Eye (tissue), 1 donor: ENCODE results near the gene GALNT17.
"Not testable (repeated sequence)": the region's sequence is repeated elsewhere in the genome, so short reads cannot be mapped to it uniquely, and the experiment has no call there.

Experiments
- DNase-seq: peaks from one replicate; pipeline ENCODE4 v3.0.0-alpha.2; 2015

Gene GALNT17

DNA sequence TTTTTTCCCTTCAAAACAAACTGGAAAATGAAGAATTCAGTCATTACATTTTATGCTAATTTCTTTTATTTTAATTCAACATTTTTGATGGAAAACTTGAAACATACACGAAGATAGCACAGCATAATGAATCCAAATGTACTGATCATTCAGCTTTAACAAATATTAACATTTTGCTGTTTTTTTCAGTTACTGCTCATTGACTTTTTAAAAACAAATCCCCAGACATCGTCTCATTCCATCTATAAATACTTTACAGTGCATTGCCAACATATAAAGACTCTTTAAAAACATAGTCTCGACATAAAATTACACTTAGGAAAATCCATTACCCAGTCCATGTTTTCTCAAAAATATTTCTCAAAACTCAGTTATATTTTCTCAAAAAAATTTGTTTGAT lies 452.3 kb downstream of the GALNT17 start:
- DNase-seq = no peak

- no peak for DNase-seq
Measured at GRCh38 chr7:71591876-71592275, 459.9 kb downstream of the GALNT17 start.

DNA sequence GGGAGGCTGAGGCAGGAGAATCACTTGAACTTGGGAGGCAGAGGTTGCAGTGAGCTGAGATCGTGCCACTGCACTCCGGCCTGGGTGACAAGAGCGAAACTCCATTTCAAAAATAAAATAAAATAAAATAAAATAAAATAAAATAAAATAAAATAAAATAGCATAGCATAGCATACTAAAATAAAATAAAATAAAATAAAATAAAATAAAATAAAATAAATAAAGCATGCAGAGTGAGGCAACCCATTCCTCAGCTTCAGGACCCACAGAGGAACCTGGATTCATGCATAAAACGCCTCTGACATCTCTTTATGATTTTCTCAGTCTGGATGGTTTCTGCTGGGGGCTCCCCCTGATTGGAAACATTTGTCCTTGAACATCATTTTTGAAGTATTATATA lies 460.4 kb downstream of the GALNT17 start:
- DNase-seq = not testable (repeated sequence)

GRCh38 chr7:71594736-71595135 lies 462.8 kb downstream of the GALNT17 start:
- no peak for DNase-seq

DNA sequence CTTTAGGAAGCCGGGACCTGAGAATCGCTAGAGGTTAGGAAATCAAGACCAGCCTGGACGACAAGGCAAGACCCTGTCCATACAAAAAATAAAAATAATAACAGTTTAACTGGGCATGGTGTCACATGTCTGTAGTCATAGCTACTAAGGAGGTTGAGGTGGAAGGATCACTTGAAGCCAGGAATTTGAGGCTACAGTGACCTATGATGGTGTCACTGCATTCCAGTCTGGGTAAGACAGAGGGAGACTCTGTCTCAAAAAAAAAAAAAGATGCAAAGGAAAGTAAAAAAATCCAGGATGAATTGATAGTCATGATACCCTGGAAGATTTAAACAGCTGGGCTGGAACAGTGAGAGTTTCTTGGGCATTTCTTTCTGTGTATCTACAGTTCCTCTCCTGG lies 463.2 kb downstream of the GALNT17 start:
- DNase-seq = no peak

DNA sequence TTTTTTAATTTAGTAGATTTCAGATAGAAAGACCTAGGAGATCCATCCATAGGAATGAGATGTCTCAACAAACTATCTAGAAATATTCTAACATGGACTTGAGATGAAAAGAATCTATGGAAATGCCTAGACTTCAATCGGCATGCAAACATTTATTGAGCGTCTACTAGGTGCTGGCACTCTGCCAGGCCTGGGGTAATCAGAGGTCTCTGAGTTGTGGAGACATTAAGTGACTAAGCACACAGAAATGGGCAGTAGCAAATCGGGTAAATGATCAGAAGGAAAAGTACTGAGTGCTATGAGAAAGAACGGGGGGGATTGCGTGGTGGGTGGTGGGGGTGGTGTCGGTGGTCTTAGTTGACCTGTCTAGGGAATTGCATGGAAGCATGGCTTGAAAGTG lies 466.6 kb downstream of the GALNT17 start:
- no peak for DNase-seq

DNA sequence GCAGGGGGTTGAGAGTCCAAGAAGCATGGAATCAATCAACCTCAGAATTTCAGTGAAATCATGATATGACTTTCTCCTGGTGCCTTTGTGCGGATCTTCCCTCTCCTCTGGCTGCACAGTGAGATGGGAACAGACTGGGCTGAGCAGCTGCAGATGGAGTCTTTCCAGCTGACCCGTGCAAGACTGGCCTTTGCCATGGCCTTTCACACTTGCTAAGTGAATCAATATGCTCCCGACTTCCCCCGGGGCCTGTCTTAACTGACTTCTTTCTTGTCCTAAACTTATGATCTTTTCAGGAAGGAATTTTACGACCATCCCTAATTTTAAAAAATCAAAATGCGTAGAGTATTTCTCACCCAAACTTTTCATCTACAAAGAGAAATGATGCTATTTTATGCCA lies 469.9 kb downstream of the GALNT17 start:
- DNase-seq = peak; percentile 45

GRCh38 chr7:71604818-71605414 lies 473.0 kb downstream of the GALNT17 start:
- DNase-seq = no peak

DNA sequence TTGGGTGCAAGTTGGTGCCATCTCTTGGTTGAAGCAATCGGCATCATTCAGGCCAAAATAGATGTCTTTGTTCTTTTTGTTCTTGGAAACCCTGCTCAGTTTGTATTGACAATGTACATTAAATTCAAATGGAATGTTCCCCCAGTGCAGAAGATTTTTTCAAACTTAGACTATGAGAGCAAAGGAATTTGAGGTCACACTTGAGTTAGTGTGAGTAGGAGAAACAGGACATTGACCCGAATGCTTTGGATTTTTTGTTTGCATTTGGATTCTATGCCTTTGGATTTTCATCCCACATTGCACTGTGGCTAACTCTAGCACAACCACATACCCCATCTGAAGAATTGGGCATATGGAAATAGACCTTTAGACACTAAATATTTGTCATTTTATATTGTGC lies 480.0 kb downstream of the GALNT17 start:
- DNase-seq = no peak

GRCh38 chr7:71612911-71613310 lies 481.0 kb downstream of the GALNT17 start:
- DNase-seq = peak; percentile 63

DNA sequence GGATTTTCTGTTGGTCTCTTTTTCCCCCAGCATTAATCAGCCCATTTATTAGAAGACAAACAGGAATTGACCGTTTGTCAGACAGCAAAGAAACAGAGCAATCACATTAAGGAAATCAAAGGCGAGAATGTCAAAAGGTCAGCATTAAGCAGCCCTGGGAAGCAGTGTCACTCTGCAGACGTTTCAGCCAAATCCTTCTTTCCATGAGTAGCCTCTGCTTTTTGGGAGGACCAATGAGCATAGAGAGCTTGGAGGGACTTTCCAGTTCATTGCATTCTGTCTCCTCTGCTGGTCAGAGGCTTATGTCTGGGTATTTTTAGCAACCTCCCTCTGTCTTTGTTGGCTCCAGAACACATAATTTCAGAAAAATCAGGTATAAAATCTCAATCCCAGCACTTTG lies 481.4 kb downstream of the GALNT17 start:
- peak; percentile 35 for DNase-seq

GRCh38 chr7:71615017-71615416 lies 483.1 kb downstream of the GALNT17 start:
- peak; percentile 45 for DNase-seq

DNA sequence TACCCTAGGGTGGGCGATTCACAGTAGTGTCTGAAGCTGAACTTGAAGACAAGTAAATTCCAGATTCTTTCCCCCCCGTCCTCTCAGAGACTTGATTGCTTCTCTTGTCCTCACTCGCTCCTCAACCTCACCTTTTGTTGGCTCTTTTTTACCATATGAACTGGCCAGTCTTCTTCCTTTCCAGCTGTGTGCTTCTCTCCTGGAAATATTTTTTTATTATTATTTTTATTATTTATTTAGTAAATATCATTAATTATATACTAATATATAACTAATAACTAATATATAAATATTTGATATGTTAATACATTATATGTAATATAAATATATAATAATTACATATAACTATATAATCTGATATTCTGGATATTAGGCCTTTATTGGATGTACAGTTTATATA lies 484.3 kb downstream of the GALNT17 start:
- no peak for DNase-seq

GRCh38 chr7:71618278-71618677 lies 486.3 kb downstream of the GALNT17 start:
- no peak for DNase-seq

- no peak for DNase-seq
Measured at GRCh38 chr7:71625545-71625944, 493.6 kb downstream of the GALNT17 start.

DNA sequence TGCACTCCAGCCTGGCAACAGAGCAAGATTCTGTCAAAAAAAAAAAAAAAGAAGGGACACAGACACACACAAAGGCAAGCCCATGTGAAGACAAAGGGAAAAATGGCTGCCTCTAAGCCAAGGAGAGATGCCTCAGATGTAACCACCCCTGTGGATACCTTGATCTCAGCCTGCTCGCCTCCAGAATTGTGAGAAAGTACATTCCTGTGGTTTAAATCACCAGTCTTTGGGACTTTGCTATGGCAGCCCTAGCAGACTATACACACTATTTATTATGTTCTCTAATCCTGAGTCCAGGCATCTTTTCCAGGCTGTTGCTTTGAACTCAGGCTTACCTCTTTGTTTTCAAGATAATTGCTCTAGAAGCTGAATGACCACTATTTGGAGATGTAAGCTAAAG lies 494.3 kb downstream of the GALNT17 start:
- DNase-seq = no peak

GRCh38 chr7:71627651-71628050 lies 495.7 kb downstream of the GALNT17 start:
- no peak for DNase-seq

DNA sequence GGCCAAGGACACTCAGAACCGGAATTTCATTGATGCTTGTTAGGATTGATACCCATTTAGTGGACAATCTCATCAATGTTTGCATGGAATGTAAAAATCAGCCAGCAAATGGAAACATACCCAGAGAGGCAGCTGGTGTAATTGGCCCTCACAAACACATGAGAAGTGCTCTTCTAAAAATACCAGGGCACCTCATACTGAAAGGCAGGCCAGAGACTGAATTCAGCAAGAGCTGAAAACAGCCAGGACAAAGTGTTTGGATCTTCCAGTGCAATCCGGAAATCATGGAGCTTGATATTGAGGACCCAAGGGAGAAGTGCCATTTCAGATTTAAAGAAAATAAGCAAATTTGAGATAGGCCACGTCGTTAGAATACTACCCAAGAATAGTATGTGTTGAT lies 498.6 kb downstream of the GALNT17 start:
- no peak for DNase-seq

DNA sequence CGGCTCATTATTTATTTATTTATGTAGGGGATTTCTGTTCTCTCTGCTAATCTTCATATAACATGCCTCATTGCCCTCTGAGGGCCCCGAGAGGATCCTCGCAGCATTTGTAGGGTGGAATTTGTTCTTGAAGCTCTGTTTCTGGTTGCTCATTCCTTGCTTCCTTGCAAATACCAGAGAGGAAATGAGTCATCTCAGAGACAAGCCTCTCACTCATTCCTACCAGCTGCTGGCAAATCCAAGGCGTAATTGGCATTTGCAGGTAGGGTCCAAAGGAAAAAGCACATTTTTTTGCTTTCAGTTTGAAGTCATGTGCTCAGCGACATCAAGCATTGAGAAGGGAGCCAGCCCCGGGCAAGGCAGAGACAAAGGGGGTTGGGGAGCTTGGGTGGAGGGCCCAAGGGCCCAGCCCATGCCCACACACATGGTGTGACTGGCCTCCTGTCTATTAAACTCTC lies 501.6 kb downstream of the GALNT17 start:
- DNase-seq = peak; percentile 83

- not testable (repeated sequence) for DNase-seq
Measured at GRCh38 chr7:71635849-71636248, 503.9 kb downstream of the GALNT17 start.

DNA sequence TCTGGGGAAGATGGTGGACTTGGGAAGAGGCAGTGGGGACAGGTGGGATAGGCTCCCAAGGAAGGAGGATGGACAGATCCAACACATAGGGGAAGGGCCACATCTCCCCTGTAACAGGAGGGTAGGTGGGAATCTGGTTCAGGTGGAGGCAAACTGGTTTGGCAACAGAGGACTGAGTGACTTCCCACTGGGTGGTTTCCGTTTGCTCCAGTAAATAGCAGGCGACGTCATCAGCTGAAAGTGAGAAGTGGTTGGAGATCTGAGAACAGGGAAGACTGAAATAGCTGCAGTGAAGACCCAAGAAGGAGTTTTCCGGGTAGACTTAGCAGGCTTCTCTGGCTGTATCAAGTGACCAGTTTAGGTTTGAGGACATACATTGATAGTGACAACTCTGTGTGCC lies 504.4 kb downstream of the GALNT17 start:
- DNase-seq = peak; percentile 23

DNA sequence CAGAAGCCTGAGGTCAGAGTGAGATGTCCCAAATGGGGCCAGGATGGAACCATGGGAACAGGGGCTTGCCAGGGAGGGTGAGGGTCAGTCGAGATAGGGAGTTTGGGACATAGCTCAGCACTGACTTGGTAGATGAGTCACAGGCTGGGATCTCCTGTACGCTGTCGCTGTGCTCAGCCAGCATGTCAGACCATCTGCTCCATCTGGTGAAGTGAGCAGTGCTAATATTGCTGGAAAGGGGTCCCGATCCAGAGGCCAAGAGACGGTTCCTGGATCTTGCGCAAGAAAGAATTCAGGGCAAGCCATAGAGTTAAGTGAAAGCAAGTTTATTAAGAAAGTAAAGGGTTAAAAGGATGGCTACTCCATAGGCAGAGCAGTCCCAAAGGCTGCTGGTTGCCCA lies 505.6 kb downstream of the GALNT17 start:
- DNase-seq = no peak

DNA sequence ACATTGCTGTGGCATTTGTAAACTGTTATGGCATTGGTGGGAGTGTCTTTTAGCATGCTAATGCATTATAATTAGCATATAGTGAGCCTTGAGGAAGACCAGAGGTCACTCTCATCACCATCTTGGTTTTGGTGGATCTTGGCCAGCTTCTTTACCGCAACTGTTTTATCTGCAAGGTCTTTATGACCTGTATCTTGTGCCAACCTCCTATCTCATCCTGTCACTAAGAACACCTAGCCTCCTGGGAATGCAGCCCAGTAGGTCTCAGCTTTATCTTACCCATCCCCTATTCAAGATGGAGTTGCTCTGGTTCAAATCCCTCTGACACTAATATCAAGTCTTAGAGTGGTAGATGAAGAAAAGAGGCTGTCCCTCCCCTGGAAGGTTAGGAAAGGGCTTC lies 506.2 kb downstream of the GALNT17 start:
- no peak for DNase-seq

DNA sequence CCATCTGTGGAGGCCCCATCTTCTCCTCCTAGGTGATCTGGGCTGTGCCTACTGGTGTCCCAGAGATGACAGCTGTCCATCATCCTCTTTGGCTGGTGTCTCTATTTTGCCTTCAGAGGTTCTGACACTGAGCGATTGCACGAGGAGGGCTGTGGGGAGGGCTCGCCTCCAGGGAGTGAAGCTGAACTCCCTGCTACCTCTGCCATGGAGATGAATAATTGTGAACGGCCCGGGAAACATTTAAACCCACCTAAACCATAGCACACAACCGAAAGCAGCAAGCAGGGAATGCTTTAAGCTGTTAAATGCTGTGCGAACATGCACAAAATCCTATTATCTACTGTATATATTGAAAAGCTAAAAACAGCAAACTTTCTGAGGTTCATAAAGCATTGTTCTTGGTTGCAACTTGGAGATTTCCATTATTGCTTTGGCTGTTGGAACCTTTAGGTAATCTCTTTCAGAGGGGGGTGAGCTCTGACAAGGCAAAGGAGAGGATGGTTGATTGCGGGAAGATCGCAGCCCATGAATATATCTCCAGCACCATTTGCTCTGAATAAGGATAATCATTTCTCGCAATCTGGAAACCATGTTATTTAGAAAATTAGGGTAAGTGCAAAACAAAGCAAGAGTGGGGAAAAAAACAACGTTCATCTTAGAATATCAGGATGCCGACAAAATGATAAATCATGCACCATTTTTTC lies 507.6 kb downstream of the GALNT17 start:
- DNase-seq = peak; percentile 8

GRCh38 chr7:71643031-71643430 lies 511.1 kb downstream of the GALNT17 start:
- not testable (repeated sequence) for DNase-seq
